GM19452 (cell line): ENCODE data around the gene SHBG.
"Not testable (repeated sequence)": the region's sequence is repeated elsewhere in the genome, so short reads cannot be mapped to it uniquely, and the experiment has no call there.

Experiments
- ATAC-seq: cut with Tn5 transposase; IDR thresholded peaks from one replicate; pipeline ENCODE4 v1.9.1; 2021; ENCODE audit not compliant: unreplicated experiment

The SHBG gene

DNA sequence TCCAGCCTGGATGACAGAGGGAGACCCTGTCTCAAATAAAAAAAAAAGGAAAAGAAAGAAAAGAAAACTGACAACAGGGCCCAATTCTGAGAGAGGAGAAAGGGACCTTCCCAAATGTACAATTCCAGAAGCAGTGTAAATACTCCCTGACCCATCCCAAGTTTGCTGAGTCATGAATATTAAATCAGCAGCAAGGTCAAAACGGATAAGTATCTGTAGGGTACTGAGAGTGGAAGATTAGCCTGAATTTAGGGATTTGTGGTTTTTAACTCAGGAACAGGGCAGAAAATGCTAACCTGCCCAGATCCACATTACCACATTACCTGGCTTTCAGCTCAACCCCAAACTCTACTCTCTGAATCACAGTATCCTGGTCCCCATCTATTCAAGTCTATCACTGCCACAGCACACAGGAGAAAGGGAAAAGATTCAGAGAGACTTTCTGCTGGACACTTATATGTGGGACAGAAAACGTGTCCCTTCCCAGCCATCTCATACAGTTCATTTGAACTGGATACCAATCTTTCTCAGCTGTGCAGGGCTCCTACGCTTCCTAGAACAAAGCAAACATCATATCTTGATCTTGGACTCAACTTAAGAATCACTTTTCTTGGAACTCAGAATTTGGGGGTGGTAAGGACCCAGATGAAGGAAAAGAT lies 18.2 kb upstream of the SHBG start:
- ATAC-seq, result no peak

DNA sequence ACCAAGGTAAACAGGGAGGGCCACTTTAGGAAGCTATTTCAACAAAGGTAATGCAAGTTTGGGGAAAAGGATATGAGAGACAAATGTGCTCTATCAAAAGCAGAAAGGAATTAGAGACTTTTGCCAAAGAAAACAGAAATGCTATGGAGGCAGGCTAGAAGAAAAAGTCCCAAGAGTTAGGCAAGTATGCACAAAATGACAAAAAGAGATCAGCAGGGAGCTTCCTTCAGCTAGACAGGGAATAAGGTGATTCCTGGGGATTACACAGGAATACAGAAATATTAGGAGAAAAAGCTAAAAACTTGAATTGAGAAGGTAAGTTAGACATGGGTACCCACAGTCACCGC lies 17.7 kb upstream of the SHBG start:
- ATAC-seq, result no peak

DNA sequence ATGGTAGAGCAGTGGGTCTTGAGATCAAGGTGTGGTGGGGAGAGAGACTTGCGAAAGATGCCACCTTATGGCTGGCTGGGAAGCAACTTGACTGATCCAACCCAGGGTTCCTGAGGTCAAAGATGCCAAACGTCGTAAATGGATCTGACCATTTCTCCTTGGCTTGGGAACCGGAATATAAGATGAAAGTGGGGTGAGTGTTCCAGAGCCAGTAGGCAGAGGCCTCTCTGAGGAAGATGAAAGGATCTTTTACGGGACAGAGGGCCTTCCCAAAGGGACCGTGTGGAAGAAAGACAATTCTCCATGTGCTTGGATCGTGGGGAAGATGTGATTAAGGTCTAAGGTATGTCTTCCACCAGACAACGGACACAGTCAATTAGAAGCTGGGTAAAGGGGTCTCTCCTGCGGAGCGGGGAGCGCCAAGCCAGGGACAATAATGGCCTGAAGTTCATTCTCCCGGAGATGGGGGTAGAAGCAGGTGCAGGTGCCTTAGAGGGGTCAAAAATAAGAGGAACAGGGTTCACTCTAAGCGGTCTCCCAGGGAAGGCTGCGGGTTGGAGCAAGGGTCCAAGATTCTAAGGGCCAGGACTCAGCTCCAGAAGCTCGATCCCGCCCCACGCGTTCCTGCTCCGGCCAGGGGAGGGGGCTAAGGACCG lies 16.0 kb upstream of the SHBG start:
- ATAC-seq, result no peak

DNA sequence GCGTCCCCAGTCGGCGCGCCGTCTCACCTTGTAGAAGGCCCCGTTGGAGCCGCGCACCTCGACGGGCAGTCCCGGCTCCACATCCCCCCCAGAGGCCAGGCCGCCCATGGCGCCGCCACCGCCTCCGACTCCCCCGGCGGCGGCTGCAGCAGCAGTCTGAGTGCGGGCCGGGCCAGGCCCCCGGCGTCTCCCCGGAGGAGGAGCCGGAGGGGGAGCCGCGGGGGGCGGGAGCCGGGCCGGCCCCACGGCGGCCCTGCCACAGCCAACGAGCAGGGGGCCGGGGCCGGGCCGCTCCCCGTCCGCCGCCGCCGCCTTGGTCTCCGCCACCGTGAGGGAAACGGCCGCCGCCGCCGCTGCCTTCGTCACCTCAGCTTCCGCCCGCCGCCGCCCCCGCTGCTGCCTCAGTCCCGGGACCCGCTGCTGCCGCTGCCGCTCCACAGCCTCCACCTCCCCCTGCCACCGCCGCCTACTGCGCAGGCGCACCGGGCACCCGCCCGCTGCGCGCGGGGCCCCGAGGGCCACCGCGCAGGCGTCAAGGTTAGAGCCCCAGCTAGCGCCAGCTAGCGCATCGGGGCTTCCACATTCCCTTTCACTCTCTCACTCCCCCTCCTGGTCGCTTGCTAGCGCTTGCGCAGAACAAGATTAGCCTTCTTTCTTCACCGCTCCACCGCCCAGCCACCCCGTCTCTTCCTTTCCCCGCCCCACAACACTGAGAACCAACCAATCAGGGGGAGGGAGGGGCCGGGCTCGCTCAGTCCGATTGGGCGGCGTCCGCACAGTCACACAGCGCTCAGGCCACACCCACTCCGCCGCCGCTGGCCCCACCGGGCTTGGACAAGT lies 15.3 kb upstream of the SHBG start, which contains the start of gene FXR2:
TSS of gene FXR2 (minus strand) at position 473 of the 840 bp plus-strand sequence. CDS start at position 108, 365 bp downstream.
- ATAC-seq, result peak; percentile 80

DNA sequence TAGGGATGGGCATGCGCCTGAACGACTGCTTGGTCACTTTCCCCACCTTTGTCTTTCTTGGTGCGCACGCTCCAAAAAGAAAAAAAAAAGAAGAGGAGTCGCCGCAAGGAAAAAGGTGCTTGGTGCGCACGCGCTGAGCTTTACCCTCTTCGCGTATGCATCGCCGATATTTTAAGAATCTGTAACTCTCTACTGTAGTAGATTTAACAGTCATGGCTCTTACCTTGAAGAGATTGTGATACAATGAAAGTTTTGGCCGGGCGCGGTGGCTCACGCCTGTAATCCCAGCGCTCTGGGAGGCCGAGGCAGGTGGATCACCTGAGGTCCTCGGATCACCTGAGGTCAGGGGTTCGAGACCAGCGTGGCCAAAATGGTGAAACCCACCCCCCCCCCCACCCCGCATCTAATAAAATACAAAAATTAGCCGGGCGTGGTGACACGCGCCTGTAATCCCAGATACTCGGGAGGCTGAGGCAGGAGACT lies 14.6 kb upstream of the SHBG start:
- no peak for ATAC-seq

DNA sequence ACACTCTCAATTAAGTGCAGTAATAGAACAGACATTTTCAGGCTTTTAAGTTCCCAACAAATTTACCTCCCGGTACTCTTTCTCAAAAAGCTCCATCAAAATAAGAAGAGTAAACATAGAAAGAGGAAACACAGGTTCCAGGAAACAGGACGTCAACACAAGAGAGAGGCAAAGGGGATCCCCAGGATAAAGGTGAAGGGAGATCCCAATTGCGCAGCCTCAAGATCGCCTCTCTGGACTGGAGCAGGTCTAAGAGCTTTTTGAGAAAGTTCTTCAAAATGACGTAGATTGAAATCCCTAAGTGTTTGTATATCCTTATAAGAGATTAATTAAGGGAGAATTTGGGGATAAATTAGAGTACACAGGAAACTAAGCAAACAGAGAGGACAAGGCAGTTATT lies 11.3 kb upstream of the SHBG start:
- no peak for ATAC-seq

DNA sequence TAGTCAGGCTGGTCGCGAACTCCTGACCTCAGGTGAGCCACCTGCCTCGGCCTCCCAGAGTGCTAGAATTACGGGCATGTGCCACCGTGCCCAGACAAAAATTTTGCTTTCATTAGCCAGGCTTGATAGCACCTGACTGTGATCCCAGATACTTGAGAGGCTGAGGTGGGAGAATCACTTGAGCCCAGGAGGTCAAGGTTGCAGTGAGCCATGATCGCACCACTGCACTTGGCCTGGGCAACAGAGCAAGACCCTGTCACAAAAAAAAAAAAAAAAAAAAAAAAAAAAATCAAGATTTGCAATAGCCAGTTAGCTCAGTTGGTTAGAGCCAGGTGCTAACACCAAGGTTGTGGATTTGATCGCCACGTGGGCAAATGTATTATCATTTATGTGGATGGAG lies 9.1 kb upstream of the SHBG start:
- no peak for ATAC-seq

DNA sequence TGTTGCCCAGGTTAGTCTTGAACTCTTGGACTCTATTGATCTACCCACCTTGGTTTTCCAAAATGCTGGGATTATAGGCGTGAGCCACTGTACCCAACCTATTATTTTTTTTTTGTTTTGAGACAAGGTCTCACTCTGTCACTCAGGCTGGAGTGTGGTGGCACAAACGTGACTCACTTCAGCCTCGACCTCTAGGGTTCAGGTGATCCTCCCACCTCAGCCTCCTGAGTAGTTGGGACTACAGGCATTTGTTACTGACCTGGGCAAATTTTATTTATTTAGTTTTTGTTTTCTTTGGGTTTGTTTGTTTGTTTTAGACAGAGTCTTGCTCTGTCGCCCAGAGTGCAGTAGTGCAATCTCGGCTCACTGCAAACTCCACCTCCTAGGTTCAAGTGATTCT lies 6.3 kb upstream of the SHBG start:
- ATAC-seq, result no peak

DNA sequence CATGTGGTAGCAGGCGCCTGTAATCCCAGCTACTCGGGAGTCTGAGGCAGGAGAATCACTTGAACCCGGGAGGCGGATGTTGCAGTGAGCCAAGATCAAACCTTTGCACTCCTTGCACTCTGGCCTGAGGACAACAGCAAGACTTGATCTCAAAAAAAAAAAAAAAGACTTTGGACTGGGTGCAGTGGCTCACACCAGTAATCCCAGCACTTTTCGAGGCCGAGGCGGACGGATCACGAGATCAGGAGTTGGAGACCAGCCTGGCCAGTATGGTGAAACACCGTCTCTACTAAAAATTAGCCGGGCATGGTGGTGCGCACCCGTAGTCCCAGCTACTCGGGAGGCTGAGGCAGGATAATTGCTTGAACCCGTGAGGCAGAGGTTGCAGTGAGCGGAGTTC lies 4.2 kb upstream of the SHBG start:
- not testable (repeated sequence) for ATAC-seq

DNA sequence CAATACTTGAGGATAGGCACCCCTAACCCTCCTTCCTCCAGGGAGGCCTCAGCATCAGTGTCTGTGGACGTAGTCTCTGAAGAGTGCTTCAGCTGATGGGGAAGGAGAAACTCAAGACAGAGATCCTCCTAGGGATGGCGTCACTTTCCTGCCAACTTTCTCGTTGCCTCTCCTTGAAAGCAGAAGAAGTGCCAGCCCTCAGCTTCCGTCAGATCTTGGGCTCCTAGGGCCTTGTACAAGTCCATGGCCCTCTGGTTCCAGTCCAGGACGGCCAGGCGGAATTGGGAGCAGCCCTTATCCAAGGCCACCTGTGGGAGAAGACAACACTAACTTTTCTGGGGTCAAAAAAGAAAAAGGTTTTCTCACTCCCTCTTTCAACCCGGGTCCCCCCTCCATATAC lies 3.6 kb upstream of the SHBG start:
- no peak for ATAC-seq

DNA sequence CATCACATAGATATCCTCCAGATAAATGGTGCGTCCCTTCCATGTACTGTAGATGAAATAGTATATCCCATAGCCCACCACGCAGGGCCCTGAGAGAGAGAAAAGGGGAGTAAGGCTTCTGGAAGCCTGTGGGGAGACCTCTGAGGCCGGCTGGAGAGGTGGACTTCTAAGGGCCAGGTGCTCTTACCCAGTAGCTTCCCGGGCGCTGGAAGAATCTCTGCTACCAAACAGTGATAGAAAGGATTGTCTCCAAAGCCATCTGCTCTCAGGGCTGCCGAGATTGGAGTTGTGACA lies 3.0 kb upstream of the SHBG start:
- ATAC-seq, result no peak

DNA sequence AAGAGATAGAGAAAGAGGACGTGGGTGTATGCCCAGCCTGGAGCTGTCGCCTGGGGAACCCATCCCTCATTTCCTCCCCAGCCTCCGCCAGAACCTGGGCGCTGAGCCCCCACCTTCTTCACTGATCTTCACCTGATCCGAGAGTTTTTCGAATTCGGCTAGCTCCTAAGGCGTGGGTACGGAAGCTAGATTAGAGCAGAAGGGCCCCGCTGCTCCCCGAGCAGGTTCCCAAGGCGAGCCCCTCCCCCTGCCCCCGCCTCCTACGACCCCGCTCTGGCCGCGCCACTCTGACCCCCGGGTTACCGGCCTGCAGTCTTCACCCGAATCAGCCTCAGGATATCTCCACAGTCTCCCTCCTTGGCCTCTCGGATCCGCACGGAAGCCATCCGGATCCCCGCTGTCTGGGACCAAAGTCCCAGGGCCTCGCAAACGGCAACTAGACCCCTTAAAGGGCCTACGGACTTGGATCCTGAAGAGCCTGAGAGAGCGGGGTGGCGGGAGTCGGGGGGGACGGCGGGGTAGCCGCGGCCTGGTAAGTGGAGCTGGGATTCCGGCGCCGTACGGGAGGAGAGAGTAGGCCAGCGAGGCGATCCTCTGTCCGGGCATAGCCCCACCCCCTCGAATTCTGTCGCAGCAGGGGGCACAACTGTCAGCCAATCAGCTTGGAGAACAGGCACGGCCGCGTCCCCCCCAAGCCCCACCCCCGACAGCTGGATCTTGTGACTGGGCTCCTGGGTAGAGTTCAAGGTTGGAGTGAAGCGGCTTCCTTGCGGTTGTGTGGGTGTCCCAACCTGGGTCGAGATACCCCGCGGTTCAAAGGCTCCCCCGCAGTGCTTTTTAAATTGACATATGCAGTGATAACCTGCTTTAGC lies 2.4 kb upstream of the SHBG start, which contains the start of gene SAT2:
TSS of gene SAT2 (minus strand) at position 572 of the 872 bp plus-strand sequence. CDS start at position 386, 186 bp downstream.
- ATAC-seq, result peak; percentile 90

DNA sequence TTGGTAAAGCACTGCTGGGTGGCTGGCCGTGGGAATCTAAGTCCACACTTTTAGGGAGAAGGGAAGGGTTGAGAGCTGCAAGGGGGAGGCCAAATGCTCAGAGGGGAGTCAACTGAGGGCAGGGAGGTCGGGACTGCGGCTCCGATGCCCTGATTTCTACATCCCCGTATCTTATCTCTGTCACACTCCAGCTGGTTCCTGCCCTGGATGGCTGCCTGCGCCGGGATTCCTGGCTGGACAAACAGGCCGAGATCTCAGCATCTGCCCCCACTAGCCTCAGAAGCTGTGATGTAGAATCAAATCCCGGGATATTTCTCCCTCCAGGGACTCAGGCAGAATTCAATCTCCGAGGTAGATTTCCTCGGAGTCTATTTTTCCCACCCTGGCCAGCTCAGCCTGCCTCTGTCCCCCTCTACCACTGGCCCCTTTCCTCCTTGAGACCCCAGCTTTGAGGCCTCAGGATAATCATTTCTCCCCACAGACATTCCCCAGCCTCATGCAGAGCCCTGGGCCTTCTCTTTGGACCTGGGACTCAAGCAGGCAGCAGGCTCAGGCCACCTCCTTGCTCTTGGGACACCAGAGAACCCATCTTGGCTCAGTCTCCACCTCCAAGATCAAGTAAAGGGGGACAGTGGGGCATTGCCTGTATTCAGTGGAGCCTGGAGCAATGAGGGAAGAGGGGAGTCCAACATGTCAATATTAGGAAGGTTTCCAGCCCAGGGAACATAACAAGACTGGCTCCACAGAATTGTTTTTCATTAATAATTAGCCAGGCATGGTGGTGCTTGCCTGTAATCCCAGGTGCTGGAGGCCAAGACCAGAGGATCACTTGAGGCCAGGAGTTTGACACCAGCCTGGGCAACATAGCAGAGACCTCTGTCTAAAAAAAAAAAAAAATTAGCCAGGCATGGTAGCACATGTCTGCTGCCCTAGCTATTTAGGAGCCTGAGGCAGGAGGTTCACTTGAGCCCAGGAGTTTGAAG lies 1.8 kb downstream of the SHBG start:
- no peak for ATAC-seq

DNA sequence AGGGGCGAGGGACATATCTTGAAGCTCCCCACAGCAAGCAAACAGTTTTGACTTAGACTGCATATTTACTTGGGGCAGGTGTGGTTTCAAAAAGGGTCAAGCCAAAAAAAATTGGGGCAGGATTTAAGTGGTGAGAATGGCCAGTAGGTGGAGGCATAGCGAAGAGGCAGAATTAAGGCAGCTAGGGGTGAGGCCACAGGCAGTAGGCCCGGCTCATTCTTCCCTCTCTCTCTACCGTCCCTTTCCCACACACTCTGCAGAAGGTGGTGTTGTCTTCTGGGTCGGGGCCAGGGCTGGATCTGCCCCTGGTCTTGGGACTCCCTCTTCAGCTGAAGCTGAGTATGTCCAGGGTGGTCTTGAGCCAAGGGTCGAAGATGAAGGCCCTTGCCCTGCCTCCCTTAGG lies 2.6 kb downstream of the SHBG start:
- ATAC-seq, result no peak

DNA sequence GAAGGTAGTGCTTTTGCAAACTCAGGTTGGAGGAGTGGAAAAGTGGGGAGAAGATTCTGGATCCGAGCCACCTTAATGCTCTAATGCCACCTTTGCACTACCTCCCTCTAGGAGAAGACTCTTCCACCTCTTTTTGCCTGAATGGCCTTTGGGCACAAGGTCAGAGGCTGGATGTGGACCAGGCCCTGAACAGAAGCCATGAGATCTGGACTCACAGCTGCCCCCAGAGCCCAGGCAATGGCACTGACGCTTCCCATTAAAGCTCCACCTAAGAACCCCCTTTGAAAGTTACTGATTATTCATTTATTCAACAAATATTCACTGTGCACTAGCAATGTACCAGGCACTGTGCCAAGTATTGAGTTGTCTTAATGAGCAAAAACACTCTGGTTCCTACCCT lies 3.2 kb downstream of the SHBG start:
- no peak for ATAC-seq

DNA sequence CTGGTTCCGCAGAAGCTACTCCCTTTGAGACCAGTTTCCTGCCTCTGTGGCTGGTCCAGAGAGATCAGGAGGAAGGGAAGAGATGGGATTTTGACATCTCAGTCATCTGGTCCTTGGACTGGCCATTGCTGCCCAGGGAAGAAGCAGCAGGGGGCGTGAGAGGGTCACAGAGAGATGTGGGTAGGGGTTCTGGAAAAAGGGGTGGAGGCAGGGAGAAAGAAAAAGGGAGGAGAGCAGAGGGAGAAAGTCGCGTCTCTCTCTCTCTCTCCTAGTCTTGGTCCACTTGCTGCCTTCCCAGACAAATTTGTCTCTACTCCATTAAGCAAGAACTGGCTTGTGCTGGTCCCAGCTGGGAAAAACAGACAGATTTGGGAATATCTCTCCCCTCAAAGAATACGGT lies 4.4 kb downstream of the SHBG start:
- no peak for ATAC-seq

DNA sequence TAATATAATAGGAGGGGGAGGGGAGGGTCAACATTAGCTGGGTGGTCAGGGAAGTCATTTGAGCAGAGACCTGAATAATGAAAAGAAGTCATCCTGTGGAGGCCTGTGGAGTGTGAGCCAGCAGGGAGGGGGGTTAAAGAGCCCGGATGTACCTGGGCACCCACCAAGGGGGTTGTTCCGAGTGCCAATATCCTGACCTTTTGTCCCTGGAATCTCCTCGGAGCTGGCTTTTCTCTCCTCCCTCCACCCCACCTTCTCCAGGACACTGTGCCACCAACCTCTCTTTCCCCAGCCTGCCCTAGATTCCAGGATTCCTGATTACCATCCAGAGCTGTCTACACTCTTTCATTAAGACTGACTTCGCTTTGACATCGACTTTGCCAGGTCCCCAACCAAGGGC lies 6.2 kb downstream of the SHBG start:
- ATAC-seq, result no peak

DNA sequence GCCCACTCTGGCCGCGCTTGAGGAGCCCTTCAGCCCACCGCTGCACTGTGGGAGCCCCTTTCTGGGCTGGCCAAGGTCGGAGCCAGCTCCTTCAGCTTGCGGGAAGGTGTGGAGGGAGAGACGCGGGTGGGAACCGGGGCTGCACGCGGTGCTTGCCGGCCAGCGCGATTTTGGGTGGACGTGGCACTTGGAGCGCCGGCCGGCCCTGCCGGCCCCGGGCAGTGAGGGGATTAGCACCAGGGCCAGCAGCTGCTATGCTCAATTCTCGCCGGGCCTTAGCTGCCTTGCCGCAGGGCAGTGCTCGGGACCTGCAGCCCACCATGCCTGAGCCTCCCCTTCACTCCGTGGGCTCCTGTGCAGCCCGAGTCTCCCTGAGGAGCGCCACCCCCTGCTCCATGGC lies 10.8 kb downstream of the SHBG start:
- ATAC-seq, result no peak

DNA sequence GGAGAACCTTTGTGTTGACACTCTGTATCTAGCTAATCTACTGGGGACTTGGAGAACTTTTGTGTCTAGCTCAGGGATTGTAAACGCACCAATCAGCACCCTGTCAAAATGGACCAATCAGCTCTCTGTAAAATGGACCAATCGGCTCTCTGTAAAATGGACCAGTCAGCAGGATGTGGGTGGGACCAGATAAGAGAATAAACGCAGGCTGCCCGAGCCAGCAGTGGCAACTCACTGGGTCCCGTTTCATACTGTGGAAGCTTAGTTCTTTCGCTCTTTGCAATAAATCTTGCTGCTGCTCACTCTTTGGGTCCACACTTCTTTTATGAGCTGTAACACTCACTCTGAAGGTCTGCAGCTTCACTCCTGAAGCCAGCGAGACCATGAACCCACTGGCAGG lies 11.7 kb downstream of the SHBG start:
- ATAC-seq, result not testable (repeated sequence)

DNA sequence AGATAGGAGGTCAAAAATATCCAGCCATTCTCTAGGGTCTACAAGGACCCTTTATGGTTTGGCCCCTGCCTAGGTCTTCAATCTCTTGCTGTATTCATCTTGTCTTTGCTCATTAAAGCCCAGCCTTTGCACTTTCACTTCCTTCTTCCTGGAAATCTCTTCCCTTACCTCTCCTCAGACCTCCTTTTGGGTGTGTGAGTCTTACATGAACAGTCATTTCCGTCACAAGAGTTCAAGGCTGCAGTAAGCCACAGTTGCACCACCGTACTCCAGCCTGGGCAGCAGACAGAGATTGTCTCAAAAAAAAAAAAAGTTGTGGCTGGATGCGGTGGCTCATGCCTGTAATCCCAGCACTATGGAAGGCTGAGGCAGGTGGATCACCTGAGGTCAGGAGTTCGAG lies 14.8 kb downstream of the SHBG start:
- no peak for ATAC-seq
